Measurements from ENCODE around the gene SLC25A45.
"Not testable (repeated sequence)": the region's sequence is repeated elsewhere in the genome, so short reads cannot be mapped to it uniquely, and the experiment has no call there.

- TF ChIP-seq EZH2phosphoT487 (IDR thresholded peaks at IDR 0.05; ENCODE audit: unreplicated experiment); CTCF (conservative IDR thresholded peaks at IDR 0.05; ENCODE audit: low read depth in 2 of 2); ETS1 (IDR thresholded peaks at IDR 0.05); EZH2 (IDR thresholded peaks at IDR 0.05; ENCODE audit: low read depth, unreplicated experiment); POLR2AphosphoS5 (IDR thresholded peaks at IDR 0.05; ENCODE audit: low read depth); NANOG (IDR thresholded peaks at IDR 0.05; ENCODE audit: borderline replicate concordance): not testable (repeated sequence)
These were observed 30.7 kb upstream of the SLC25A45 start for GRCh38 chr11:65413077-65413664.

All from GM23338 (cell line).